Measurements from ENCODE around the gene KEAP1.
A peak's percentile ranks its signal among the peaks of the same experiment; 100 is the strongest.

The KEAP1 gene

GRCh38 chr19:10523135-10523636, 20.0 kb upstream of the KEAP1 start:
- DNase-seq (ENCODE audit: low read depth) = no peak

DNA sequence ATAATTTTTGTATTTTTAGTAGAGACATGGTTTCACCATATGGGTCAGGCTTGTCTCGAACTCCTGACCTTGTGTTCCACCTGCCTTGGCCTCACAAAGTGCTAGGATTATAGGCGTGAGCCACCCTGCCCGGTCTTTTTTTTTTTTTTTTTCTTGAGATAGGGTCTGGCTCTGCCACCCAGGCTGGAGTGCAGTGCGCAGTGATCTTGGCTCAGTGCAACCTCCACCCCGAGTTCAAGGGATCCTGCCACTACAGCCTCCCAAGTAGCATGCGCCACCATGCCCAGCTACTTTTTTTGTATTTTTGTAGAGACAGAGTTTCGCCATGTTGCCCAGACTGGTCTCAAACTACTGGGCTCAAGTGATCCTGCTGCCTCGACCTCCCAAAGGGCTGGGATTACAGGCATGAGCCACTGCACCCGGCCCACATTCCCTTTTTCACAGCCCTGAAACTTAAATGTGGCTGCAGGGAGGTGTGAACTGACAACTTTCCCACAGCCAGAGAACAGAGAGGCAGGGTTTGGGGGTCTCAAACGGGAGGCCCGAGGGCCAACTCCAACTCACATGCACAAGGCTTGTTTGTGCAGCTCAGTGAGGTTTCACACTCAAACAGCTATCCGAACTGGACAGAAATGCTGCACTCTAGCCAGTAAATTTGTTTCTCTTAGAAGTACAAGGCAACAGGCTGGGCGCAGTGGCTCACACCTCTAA, 18.5 kb upstream of the KEAP1 start:
- DNase-seq (ENCODE audit: low read depth) = no peak

GRCh38 chr19:10520652-10521318, 17.6 kb upstream of the KEAP1 start:
- DNase-seq (ENCODE audit: low read depth) = no peak

DNA sequence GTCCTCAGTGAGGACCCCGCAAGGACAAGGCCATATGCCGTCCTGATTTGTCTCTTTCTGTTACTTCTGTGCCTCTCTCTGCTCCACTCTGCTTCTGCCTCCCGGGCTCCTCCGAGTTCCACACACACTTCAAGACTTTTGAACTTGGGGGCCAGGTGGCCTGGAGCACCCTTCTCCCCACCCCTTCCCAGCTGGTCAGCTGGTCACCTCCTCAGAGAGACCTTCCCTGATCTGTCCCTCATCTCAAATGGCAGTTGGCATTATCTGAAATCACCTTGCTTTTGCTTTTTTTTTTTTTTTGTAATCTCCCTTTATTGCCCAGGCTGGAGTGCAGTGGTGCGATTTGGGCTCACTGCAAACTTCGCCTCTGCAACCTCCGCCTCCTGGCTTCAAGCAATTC, 16.3 kb upstream of the KEAP1 start:
- DNase-seq (ENCODE audit: low read depth) = no peak

DNA sequence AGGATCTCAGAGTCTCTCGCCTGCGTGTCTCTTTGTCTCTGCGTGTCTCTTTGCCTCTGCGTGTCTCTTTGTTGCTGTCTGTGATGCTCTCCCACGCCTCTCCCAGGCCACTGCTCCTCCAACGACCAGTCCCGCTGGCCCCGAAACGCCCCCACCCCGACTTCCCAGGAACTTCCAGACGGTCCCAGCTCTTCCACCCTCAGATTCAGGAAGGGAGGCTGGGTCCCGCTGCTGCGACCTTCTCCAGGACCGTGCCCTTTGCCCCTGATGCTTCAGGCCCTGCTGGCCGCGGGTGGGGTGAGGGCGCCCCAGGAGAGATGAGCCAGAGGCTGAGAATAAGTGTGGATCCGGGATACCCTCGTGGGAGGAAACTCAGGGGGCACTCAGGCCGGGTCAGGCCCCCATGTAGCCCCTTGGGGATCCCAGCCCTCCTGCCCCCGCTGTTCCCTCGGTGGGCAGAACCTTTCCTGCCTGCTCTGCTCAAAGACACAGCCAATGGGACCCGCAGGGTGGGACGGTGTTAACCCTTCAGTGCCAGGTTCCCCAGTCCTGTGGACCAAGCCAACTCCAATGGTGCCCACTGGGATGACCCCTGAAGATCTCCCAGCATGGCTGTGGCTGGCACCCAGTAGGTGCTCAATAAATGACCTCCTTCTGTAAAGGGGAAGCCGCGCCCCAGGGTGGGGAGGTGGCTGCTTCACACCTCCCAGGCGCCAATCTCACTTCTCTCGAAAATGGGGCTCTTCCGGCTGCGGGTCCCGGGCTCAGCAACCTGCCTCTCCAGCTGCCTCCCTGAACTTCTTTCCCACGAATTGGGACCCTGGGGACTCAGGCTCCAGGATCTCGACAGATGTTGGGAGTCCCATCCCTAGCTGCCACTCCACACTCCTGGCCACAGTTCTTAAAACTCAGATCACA, 15.5 kb upstream of the KEAP1 start:
- no peak for DNase-seq (ENCODE audit: low read depth)

DNA sequence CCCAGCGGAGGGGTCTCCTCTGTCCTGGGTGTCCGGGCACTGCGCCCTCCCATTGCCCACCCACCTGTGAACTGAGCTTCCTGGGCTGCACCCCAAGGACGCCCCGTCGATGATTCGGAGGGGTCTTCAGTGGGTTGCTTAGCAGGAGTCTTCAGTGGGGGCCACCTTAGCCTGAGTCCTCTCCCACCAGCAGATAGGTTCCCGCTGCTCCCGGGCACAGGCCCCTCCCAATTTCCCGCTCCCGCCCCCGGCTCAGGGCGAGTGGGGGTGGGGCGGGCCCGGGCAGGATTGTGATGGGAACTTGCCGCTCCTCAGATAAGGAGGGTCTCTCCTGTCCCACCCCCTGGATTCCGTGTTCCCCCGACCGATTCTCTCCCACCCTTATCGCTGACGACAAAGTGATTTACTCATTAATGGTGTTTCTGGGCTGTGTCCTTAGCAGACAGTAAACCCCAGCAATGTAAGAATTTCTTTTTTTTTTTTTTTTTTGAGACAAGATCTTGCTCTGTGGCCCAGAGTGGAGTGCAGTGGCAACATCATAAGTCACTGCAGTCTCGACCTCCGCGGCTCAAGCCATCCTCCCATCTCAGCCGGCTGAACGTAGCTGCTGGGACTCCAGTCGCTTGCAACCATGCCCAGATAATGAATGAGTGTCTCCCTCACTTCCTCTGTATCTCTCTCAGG, 14.7 kb upstream of the KEAP1 start:
- no peak for DNase-seq (ENCODE audit: low read depth)

- no peak for DNase-seq (ENCODE audit: low read depth)
Measured at GRCh38 chr19:10517361-10517759, 14.2 kb upstream of the KEAP1 start, which contains the start of gene S1PR5. Gene S1PR5, minus strand, starts transcription at chr19:10517447. Its CDS starts 2,436 bp downstream, at chr19:10515011.

GRCh38 chr19:10516671-10517286, 13.6 kb upstream of the KEAP1 start:
- no peak for DNase-seq (ENCODE audit: low read depth)

GRCh38 chr19:10516064-10516385, 12.9 kb upstream of the KEAP1 start:
- no peak for DNase-seq (ENCODE audit: low read depth)

DNA sequence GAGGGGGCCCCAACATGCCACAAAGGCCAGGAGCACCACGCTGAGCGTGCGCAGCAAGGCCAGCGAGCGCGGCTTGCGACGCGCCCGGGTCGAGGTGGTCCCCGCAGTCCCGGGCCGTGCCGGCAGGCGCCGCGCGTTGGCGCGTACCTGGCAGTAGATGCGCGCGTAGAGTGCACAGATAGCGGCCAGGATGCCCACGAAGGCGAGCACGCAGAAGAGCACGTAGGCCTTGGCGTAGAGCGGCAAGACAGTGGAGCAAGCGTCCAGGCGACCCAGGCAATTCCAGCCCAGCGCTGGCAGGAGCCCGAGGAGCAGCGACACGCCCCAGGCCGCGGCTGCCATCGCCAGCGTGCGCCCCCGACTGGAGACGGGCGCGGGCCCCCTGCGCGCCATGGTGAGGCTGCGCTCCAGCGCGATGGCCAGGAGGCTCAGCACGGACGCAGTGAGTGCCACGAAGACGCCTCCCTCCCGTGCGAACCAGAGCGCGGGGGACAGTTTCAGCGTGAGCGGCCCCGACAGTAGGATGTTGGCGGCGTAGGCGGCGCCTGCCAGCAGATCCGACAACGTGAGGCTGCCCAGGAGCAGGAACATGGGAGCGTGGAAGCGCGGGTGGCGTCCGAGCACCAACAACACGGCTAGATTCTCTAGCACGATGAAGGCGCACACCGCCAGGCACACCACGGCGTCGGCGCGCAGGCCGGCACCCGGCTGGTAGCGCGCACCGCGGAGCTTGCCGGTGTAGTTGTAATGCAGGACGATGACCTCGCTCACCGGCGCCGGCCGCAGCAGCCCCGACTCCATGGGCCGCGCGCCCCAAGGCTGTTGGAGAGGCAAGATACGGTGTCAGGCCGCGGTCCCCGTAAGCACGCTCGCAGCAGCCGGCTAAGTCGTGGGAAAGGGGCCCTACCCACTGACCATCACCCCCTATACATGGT, 11.3 kb upstream of the KEAP1 start:
- DNase-seq (ENCODE audit: low read depth) = no peak

DNA sequence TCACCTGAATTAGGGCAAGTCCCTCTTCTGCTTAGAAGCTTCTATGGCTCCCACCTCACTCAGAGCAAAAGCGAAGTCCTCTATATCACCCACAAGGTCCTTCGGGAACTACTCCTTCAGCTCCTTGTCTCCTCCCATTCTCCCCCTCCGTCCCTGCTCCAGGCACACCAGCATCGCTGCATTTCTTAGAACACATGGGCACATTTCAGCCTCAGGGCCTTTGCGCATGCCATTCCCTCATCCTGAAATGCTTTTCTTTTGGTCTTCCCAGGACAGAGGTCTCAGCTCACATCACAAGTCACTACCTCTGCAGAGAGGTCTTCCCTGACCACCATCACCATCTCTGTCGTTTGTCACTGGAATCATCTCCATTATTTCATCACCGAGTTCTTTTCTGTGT, 10.1 kb upstream of the KEAP1 start:
- no peak for DNase-seq (ENCODE audit: low read depth)

GRCh38 chr19:10510301-10510802, 7.2 kb upstream of the KEAP1 start:
- DNase-seq (ENCODE audit: low read depth) = no peak

DNA sequence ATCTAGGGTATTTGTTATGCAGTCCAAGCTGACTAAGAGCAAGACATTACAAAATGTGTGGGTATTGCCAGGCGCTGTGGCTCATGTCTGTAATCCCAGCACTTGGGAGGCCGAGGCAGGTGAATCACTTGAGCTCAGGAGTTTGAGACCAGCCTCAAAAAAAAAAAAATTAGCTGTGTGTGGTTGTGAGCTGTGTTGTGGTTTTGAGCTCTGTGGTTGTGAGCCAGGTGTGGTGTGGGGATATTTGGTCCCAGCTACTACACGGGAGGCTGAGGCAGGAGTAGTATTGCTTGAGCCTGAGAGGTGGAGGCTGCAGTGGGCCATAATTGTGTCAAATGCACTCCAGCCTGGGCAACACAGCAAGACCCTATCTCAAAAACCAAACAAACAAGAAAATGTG, 5.6 kb upstream of the KEAP1 start:
- DNase-seq (ENCODE audit: low read depth) = no peak

DNA sequence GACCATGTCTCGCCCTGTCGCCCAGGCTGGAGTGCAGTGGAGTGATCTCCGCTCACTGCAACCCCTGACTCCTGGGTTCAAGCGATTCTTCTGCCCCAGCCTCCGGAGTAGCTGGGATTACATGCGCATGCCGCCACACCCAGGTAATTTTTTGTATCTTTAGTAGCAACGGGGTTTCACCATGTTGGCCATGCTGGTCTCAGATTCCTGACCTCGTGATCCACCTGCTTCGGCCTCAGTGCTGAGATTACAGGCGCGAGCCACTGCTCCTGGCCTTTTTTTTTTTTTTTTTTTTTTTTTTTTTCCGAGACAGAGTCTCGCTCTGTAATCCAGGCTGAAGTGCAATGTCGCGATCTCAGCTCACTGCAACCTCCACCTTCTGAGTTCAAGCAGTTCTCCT, 4.9 kb upstream of the KEAP1 start:
- no peak for DNase-seq (ENCODE audit: low read depth)

DNA sequence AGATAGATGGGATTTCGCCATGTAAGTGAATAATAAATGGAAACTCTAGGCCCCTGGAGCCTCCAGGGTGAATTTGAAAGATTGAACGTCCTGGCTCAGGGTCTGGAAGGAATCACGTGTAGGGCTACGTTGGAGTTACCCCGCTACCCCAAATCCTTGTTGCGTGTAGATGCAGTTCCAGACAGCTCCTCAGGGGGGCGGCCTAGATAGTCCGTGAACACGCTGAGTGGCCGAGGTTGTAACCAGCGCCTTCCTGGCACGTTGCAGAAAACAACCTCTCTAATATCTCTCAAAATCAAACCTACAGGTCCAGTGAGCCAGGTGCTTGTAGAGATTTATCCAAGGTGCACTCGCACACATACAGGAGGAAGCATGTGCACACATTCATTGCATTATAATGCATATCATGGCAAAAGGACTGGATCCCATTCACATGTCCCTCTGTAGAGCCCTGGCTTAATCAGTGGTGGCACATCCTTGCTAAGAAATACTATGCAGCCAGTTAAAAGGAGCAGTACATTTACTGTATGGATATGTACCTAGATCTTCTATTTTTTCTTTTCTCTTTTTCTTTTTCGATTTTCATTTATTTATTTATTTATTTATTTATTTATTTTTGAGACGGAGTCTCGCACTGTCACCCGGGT, 2.5 kb upstream of the KEAP1 start:
- DNase-seq (ENCODE audit: low read depth) = peak; percentile 37

GRCh38 chr19:10502524-10503001, 593 bp downstream of the KEAP1 start:
- DNase-seq (ENCODE audit: low read depth) = peak; percentile 79

DNA sequence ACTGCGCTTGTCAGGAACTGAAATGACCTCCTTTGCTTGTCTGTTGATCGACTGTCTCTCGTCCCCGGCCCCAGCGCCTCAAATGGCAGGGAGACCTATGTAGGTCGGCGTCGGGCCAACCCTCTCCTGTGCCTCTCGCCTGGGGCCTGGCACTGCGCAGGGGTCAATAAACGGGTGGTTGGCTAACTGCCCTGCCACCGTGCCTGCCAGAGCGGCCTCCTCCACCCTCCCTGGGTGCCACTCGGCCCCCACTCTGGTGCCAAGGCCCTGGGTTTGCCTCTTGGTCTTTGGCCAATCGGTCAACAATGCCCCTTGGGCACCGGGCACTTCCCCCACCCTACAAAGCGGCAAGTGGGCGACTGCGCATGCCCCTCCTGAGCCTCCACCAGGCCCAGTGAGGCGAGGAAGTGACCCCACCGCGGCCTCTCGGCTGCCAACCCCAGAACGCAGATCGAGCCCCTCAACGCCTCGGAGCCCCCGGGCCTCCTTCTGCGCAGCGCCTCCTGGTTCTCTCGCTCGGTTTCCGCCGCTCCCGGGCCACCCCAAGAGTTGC, 1.1 kb downstream of the KEAP1 start:
- DNase-seq (ENCODE audit: low read depth) = peak; percentile 44

GRCh38 chr19:10500247-10500592, 2.9 kb downstream of the KEAP1 start:
- DNase-seq (ENCODE audit: low read depth) = no peak

DNA sequence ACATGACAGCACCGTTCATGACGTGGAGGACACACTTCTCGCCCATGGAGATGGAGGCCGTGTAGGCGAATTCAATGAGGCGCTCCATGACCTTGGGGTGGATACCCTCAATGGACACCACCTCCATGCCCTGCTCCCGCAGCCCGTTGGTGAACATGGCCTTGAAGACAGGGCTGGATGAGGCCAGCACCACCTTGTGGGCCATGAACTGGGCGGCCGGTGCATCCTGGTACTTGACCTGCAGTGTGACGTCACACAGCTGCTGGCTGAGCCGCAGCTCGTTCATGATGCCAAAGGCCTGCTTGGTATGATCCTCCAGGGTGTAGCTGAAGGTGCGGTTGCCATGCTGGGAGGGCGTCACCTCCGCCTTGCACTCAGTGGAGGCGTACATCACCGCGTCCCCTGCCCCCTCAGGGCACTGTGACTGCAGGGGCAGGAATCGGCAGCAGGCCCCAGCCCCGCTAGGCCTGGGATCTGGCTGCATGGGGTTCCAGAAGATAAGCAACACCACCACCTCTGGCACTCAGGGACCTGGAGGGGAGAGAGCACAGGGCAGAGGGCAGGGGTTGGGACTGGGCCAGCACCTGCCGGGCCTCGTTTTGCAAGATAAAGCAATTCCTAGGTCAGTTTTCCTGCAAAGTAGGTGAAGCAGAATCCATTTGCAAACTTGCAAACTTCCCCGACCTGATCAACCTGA, 3.5 kb downstream of the KEAP1 start:
- no peak for DNase-seq (ENCODE audit: low read depth)

Data from CMK (cell line).